HG03354 (cell line): ENCODE data around the gene KLRD1.
"Not testable (repeated sequence)": the region's sequence is repeated elsewhere in the genome, so short reads cannot be mapped to it uniquely, and the experiment has no call there.

Experiments used
- ATAC-seq: cut with Tn5 transposase; IDR thresholded peaks from one replicate; pipeline ENCODE4 v1.9.1; 2021; ENCODE audit warnings: mild to moderate bottlenecking; ENCODE audit not compliant: unreplicated experiment, poor library complexity, severe bottlenecking

KLRD1 gene

GRCh38 chr12:10365696-10366405, 58.2 kb downstream of the KLRD1 start:
- no peak for ATAC-seq

- no peak for ATAC-seq
Measured at GRCh38 chr12:10366875-10367274, 59.2 kb downstream of the KLRD1 start.

- ATAC-seq, result not testable (repeated sequence)
Measured at GRCh38 chr12:10367714-10368113, 60.0 kb downstream of the KLRD1 start.

- ATAC-seq, result no peak
Measured at GRCh38 chr12:10368206-10369171, 60.8 kb downstream of the KLRD1 start.

- no peak for ATAC-seq
Measured at GRCh38 chr12:10369557-10370415, 62.1 kb downstream of the KLRD1 start.

- not testable (repeated sequence) for ATAC-seq
Measured at GRCh38 chr12:10371893-10372535, 64.3 kb downstream of the KLRD1 start.

GRCh38 chr12:10372559-10372958, 64.9 kb downstream of the KLRD1 start:
- ATAC-seq, result no peak

GRCh38 chr12:10374624-10375018, 67.0 kb downstream of the KLRD1 start:
- no peak for ATAC-seq

- not testable (repeated sequence) for ATAC-seq
Measured at GRCh38 chr12:10378737-10379136, 71.1 kb downstream of the KLRD1 start.
